Gastrocnemius medialis (tissue), 4 donors: ENCODE results near the gene XYLT1.

ENCODE experiments used
- POLR2A ChIP-seq, 2 donors: fragments of 450-650 bp; IDR thresholded peaks; one replicate each; pipeline ENCODE4 v1.6.1; 2017; ENCODE audit warnings: antibody characterized with exemption in 2 of 2, mild to moderate bottlenecking in 2 of 2, moderate library complexity in 2 of 2
- TF ChIP-seq, protein P1 (sequence below), 5 experiments: fragments of 450-650 bp in 3 of 5; fragments of 200-600 bp in 2 of 5; sonication (generic) in 2 of 5; IDR thresholded peaks in 4 of 5; conservative IDR thresholded peaks in 1 of 5; 1 replicate in 4 of 5; 2 replicates in 1 of 5; pipeline ENCODE4 v1.5.1; 2016 to 2019; ENCODE audit warnings: antibody characterized with exemption in 5 of 5, mild to moderate bottlenecking in 3 of 5, moderate library complexity in 3 of 5

DNA sequence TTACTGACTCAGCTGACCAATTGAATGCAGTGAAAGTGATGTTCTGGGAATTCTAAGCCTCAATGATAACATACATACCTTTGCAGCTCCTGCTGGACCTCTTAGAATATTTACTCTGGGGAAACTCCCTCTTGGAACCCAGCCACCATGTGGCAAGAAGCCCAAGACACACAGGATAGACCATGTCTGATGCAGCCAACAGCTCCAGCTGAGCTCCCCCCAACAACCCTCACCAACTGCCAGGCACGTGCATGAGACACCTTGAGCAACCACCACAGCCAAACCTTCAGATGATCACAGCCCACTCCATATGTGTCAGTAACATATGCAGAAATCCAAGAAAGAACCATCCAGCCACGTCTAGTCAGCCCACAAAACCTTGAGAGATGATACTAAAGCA is 53.0 kb downstream of the XYLT1 start:
- TF ChIP-seq, protein P1, sequence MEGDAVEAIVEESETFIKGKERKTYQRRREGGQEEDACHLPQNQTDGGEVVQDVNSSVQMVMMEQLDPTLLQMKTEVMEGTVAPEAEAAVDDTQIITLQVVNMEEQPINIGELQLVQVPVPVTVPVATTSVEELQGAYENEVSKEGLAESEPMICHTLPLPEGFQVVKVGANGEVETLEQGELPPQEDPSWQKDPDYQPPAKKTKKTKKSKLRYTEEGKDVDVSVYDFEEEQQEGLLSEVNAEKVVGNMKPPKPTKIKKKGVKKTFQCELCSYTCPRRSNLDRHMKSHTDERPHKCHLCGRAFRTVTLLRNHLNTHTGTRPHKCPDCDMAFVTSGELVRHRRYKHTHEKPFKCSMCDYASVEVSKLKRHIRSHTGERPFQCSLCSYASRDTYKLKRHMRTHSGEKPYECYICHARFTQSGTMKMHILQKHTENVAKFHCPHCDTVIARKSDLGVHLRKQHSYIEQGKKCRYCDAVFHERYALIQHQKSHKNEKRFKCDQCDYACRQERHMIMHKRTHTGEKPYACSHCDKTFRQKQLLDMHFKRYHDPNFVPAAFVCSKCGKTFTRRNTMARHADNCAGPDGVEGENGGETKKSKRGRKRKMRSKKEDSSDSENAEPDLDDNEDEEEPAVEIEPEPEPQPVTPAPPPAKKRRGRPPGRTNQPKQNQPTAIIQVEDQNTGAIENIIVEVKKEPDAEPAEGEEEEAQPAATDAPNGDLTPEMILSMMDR (IDR thresholded peaks at IDR 0.05 in 4 of 5, conservative IDR thresholded peaks at IDR 0.05 in 1 of 5): no peak
- TF ChIP-seq POLR2A (IDR thresholded peaks at IDR 0.05): no peak
